OCI-LY7 (cell line): Measurements from ENCODE around the gene LPP. TPM values are rescaled to one million over a fixed set of nuclear protein-coding genes. Genes with fewer than 3 reads are reported as not detected.

ENCODE experiments used
- BruUV-seq: library from RNA; stranded (reverse); fragments of 400-500 nt; replicated peaks from 2 replicates; lab custom pipeline; 2021; lab: Mats Ljungman, UMichigan
- CTCF ChIA-PET: fragments of 300-600 bp; sonication (Branson Sonifier 250); formaldehyde crosslinking; loops from one replicate; lab custom pipeline; 2022; ENCODE audit warnings: antibody characterized with exemption; ENCODE audit not compliant: unreplicated experiment; lab: Charles Lee
- POLR2A ChIA-PET: fragments of 300-600 bp; sonication (Branson Sonifier 250); formaldehyde crosslinking; loops from one replicate; lab custom pipeline; 2022; ENCODE audit warnings: antibody characterized with exemption; lab: Charles Lee
- DNase-seq: peaks from one replicate; pipeline ENCODE4 v3.0.0-alpha.2; 2015; ENCODE audit warnings: low spot score
- H2AFZ ChIP-seq: fragments of 200-600 bp; sonication (generic), shearing (Covaris generic); 2 replicates; pipeline ENCODE4 v1.6.1; 2014; ENCODE audit warnings: mild to moderate bottlenecking, antibody characterized with exemption, low read length, moderate library complexity
- H3K27ac ChIP-seq: fragments of 200-600 bp; sonication (generic); 2 replicates; pipeline ENCODE4 v1.5.1; 2014; ENCODE audit warnings: mixed run types, low read depth, mild to moderate bottlenecking, moderate library complexity, low read length, inconsistent platforms; ENCODE audit not compliant: poor library complexity, severe bottlenecking
- H3K36me3 ChIP-seq: fragments of 200-600 bp; sonication (generic); 2 replicates; pipeline ENCODE4 v1.6.1; 2014; ENCODE audit warnings: mild to moderate bottlenecking, antibody characterized with exemption, low read length, moderate library complexity, mixed read lengths; ENCODE audit not compliant: insufficient read depth
- H3K4me1 ChIP-seq: fragments of 200-600 bp; sonication (generic); 2 replicates; pipeline ENCODE4 v1.5.1; 2014; ENCODE audit warnings: mild to moderate bottlenecking, low read length; ENCODE audit not compliant: insufficient read depth, poor library complexity, severe bottlenecking
- H3K4me2 ChIP-seq: fragments of 200-600 bp; sonication (generic); 2 replicates; pipeline ENCODE4 v1.6.1; 2014; ENCODE audit warnings: mild to moderate bottlenecking, low read length
- H3K4me3 ChIP-seq: fragments of 200-600 bp; sonication (generic); 2 replicates; pipeline ENCODE4 v1.5.1; 2014; ENCODE audit warnings: mild to moderate bottlenecking, low read depth, low read length; ENCODE audit not compliant: poor library complexity, severe bottlenecking
- H3K79me2 ChIP-seq: fragments of 200-600 bp; sonication (generic); 2 replicates; pipeline ENCODE4 v1.6.1; 2016; ENCODE audit warnings: low read depth, mild to moderate bottlenecking, low read length, moderate library complexity, mixed read lengths; ENCODE audit not compliant: insufficient read depth
- H3K9me2 ChIP-seq: fragments of 200-600 bp; sonication (generic); 2 replicates; pipeline ENCODE4 v1.6.1; 2016; ENCODE audit warnings: mild to moderate bottlenecking, low read length, mixed read lengths; ENCODE audit not compliant: insufficient read depth
- H3K9me3 ChIP-seq: fragments of 200-600 bp; sonication (generic); 2 replicates; pipeline ENCODE4 v1.6.1; 2014; ENCODE audit warnings: mild to moderate bottlenecking, mixed run types, low read length, mixed read lengths
- H4K20me1 ChIP-seq: fragments of 200-600 bp; sonication (generic); 2 replicates; pipeline ENCODE4 v1.6.1; 2014; ENCODE audit warnings: mild to moderate bottlenecking, antibody characterized with exemption, low read length, moderate library complexity, mixed read lengths; ENCODE audit not compliant: insufficient read depth
- EZH2phosphoT487 ChIP-seq: fragments of 200-600 bp; sonication (generic); IDR thresholded peaks from 2 replicates; pipeline ENCODE4 v1.6.1; 2018; ENCODE audit warnings: low read depth, borderline replicate concordance, mild to moderate bottlenecking, mixed run types, antibody characterized with exemption, low read length, moderate library complexity, mixed read lengths
- intact Hi-C: fragments of 100-400 bp; cut with micrococcal nuclease; formaldehyde crosslinking; loops from one replicate; pipeline ENCODE4 v1.10.0; 2022; ENCODE audit not compliant: unreplicated experiment
- total RNA-seq, 2 experiments: library from RNA; depleted of rRNA in 1 of 2; stranded (reverse); fragments of >200 nt in 1 of 2; shearing (Covaris generic) in 1 of 2; gene quantifications; 2 replicates each; pipeline ENCODE4 v1.2.3, GENCODE V29; 2014 to 2022
- TF ChIP-seq, protein P1 (sequence below): fragments of 200-600 bp; sonication (generic); conservative IDR thresholded peaks from 2 replicates; pipeline ENCODE4 v1.5.1; 2014; ENCODE audit warnings: mild to moderate bottlenecking, antibody characterized with exemption, low read length, moderate library complexity, mixed read lengths

Gene LPP
- total RNA-seq, 2 experiments from 2014 or later = 10.9 to 119 TPM

DNA sequence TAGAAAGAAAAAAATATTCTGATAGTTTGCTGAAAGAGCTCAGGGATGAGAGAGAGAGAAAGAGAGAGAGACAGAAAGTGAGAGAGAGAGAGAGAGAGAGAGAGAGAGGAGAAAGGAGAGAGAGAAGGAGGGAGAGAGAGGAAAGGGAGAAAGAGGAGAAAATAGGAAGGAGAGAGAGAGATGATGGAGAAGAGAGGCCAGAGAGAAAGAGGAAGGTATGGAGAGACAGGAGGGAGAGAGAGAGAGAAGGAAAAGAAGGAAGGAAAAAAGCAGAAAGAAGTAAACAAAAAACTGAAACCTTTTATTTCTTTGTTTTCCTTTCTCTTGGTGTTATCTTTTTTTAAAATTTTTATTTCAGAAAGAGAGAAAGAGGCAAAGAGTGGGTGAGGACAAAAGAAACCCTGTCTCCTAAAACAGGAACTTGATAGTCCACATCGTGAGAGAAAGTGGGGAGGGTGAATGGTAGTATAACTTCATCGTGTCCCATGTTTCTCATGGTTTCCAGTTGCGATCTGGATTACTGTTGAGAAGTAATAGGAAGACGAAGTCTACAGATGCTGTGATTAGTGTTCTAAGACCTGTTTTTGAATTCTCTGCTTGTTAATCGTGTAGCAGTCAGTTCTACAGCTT, 279.7 kb downstream of the LPP start:
- Histone ChIP-seq H4K20me1 (no peaks in the 10 kb centered on the region), H3K4me1 (peaks cover 21% of the 10 kb centered on the region), H3K36me3 (peaks cover 3% of the 10 kb centered on the region; the same call in 1 of the 2 replicates), H3K4me2 (peak overlapping the region; percentile 32), H3K79me2 (no peaks in the 10 kb centered on the region), H3K4me3 (no peak overlapping the region), H3K9me2 (no peaks in the 10 kb centered on the region), H3K27ac (no peak overlapping the region), H2AFZ (no peak overlapping the region), H3K9me3 (no peaks in the 10 kb centered on the region)
- DNase-seq = no peak
- TF ChIP-seq EZH2phosphoT487 = no peak
- TF ChIP-seq, protein P1, sequence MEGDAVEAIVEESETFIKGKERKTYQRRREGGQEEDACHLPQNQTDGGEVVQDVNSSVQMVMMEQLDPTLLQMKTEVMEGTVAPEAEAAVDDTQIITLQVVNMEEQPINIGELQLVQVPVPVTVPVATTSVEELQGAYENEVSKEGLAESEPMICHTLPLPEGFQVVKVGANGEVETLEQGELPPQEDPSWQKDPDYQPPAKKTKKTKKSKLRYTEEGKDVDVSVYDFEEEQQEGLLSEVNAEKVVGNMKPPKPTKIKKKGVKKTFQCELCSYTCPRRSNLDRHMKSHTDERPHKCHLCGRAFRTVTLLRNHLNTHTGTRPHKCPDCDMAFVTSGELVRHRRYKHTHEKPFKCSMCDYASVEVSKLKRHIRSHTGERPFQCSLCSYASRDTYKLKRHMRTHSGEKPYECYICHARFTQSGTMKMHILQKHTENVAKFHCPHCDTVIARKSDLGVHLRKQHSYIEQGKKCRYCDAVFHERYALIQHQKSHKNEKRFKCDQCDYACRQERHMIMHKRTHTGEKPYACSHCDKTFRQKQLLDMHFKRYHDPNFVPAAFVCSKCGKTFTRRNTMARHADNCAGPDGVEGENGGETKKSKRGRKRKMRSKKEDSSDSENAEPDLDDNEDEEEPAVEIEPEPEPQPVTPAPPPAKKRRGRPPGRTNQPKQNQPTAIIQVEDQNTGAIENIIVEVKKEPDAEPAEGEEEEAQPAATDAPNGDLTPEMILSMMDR = no peak
- CTCF ChIA-PET = interaction anchor here (1.8 kb wide), 1 partner anchor 16 kb away, joined by 8 read pairs; no protein-coding TSS in a partner anchor
- no TSS peak for BruUV-seq
- intact Hi-C loops = no loop called here
- POLR2A ChIA-PET = interaction anchor here (0.6 to 2.1 kb wide), 10 partner anchors 10 to 1426 kb away, joined by 3 to 9 read pairs (median 4); no protein-coding TSS in a partner anchor

DNA sequence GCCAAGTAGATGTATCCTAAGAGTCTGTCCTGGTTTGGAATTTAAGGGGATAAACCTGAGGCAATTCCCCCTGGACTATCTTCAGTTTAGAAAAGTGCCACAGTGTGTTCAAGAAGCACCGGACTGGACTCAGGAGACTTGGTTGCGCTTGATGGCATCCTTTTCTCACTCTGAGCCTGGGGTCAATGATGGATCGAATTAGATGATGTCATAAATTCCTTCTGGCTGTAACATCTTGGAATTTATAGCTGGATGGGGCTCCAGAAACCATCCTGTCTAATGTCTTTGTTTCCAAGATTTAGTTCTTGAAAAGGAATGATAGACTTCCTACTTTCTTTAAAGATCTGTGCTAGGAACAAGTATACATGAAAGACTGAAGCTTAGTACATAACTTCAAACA, 280.6 kb downstream of the LPP start:
- no TSS peak for BruUV-seq
- POLR2A ChIA-PET = interaction anchor here (0.9 to 1.3 kb wide), 2 partner anchors 13 to 689 kb away, joined by 3 to 4 read pairs; partner anchors contain the start of gene BCL6
- Histone ChIP-seq H3K4me3 (no peak overlapping the region), H3K79me2 (no peaks in the 10 kb centered on the region), H4K20me1 (no peaks in the 10 kb centered on the region), H3K9me2 (no peaks in the 10 kb centered on the region), H3K4me1 (peaks cover 31% of the 10 kb centered on the region), H2AFZ (no peak overlapping the region), H3K9me3 (no peaks in the 10 kb centered on the region), H3K36me3 (peaks cover 3% of the 10 kb centered on the region; the same call in 1 of the 2 replicates), H3K27ac (no peak overlapping the region), H3K4me2 (no peak overlapping the region)
- CTCF ChIA-PET = no interaction called here
- intact Hi-C loops = no loop called here
- no peak for DNase-seq
- TF ChIP-seq EZH2phosphoT487 = no peak
- TF ChIP-seq, protein P1 = no peak

DNA sequence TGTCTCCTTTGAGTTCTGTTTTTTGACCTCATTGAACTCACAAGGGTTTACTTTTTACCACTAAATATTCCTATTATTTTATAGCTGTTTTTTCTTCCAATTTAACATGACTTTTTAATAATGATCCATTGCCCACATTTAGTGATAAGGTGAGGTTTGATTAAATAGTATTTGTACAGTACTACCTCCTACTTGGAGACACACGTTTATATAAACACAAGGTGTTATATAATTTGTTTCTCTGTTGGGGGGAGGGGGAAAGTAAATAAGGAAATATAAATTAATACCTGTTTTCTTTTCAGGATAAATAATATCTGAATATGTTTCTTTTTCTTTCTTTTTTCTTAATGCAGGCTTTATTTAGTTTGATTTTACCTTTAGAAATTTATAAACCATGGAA, 281.3 kb downstream of the LPP start:
- Histone ChIP-seq H3K9me2 (no peaks in the 10 kb centered on the region), H3K4me1 (peaks cover 36% of the 10 kb centered on the region), H4K20me1 (no peaks in the 10 kb centered on the region), H3K4me2 (no peak overlapping the region), H3K9me3 (no peaks in the 10 kb centered on the region), H3K27ac (no peak overlapping the region), H3K4me3 (no peak overlapping the region), H3K79me2 (no peaks in the 10 kb centered on the region), H3K36me3 (peaks cover 2% of the 10 kb centered on the region; the same call in 1 of the 2 replicates), H2AFZ (no peak overlapping the region)
- ChIA-PET CTCF (no interaction called here), POLR2A (interaction anchor here (0.9 to 1.3 kb wide), 2 partner anchors 14 to 690 kb away, joined by 3 to 4 read pairs; partner anchors contain the start of gene BCL6)
- no peak for TF ChIP-seq EZH2phosphoT487
- TF ChIP-seq, protein P1 = no peak
- intact Hi-C loops = no loop called here
- no peak for DNase-seq
- no TSS peak for BruUV-seq
